DOHH2 (cell line): ENCODE data around the gene PDE7B.

Source experiments
- H3F3A ChIP-seq: fragments of 200-600 bp; sonication (generic), shearing (Covaris generic); 2 replicates; pipeline ENCODE4 v1.6.0; 2016; ENCODE audit warnings: antibody characterized with exemption, mild to moderate bottlenecking; ENCODE audit not compliant: control insufficient read depth, insufficient read depth
- H3K27ac ChIP-seq: fragments of 200-600 bp; sonication (generic); 2 replicates; pipeline ENCODE4 v1.5.1; 2014; ENCODE audit warnings: low read depth, mild to moderate bottlenecking, low read length, moderate library complexity
- H3K27me3 ChIP-seq: fragments of 200-600 bp; sonication (generic); 2 replicates; pipeline ENCODE4 v1.6.1; 2014; ENCODE audit warnings: mild to moderate bottlenecking, low read length, mixed read lengths; ENCODE audit not compliant: control insufficient read depth
- H3K36me3 ChIP-seq: fragments of 200-600 bp; sonication (generic); 2 replicates; pipeline ENCODE4 v1.6.1; 2014; ENCODE audit warnings: mild to moderate bottlenecking, low read length, moderate library complexity, mixed read lengths; ENCODE audit not compliant: control insufficient read depth
- H3K4me1 ChIP-seq: fragments of 200-600 bp; sonication (generic); 2 replicates; pipeline ENCODE4 v1.6.1; 2014; ENCODE audit warnings: mild to moderate bottlenecking, low read length, mixed read lengths; ENCODE audit not compliant: control insufficient read depth
- H3K4me2 ChIP-seq: fragments of 200-600 bp; sonication (generic); 2 replicates; pipeline ENCODE4 v1.6.0; 2014; ENCODE audit warnings: mild to moderate bottlenecking, low read length, moderate library complexity
- H3K4me3 ChIP-seq: fragments of 200-600 bp; sonication (generic); 2 replicates; pipeline ENCODE4 v1.5.1; 2014; ENCODE audit warnings: mild to moderate bottlenecking, low read length, mixed read lengths
- H3K79me2 ChIP-seq: fragments of 200-600 bp; sonication (generic); 2 replicates; pipeline ENCODE4 v1.6.1; 2014; ENCODE audit warnings: mild to moderate bottlenecking, low read length, mixed read lengths; ENCODE audit not compliant: control insufficient read depth
- H3K9me2 ChIP-seq: fragments of 200-600 bp; sonication (generic); replicated peaks from 2 replicates; pipeline ENCODE4 v1.6.1; 2014; ENCODE audit warnings: mild to moderate bottlenecking, low read length, mixed read lengths; ENCODE audit not compliant: control insufficient read depth
- H3K9me3 ChIP-seq: fragments of 200-600 bp; sonication (generic); 2 replicates; pipeline ENCODE4 v1.6.1; 2014; ENCODE audit warnings: antibody characterized with exemption, low read length, mixed read lengths; ENCODE audit not compliant: control insufficient read depth, insufficient read depth
- H4K20me1 ChIP-seq: fragments of 200-600 bp; sonication (generic); 2 replicates; pipeline ENCODE4 v1.6.0; 2014; ENCODE audit warnings: low read depth, mild to moderate bottlenecking, antibody characterized with exemption, low read length, moderate library complexity; ENCODE audit not compliant: control insufficient read depth, insufficient read depth
- EZH2phosphoT487 ChIP-seq: fragments of 200-600 bp; sonication (generic); IDR thresholded peaks from 2 replicates; pipeline ENCODE4 v1.6.1; 2017; ENCODE audit warnings: borderline replicate concordance, mild to moderate bottlenecking, antibody characterized with exemption, low read length, moderate library complexity, mixed read lengths
- TF ChIP-seq, protein P1 (sequence below): fragments of 200-600 bp; sonication (generic); IDR thresholded peaks from one replicate; pipeline ENCODE4 v1.5.1; 2014; ENCODE audit warnings: antibody characterized with exemption, mild to moderate bottlenecking, low read depth, low read length; ENCODE audit not compliant: poor library complexity, severe bottlenecking

PDE7B gene

DNA sequence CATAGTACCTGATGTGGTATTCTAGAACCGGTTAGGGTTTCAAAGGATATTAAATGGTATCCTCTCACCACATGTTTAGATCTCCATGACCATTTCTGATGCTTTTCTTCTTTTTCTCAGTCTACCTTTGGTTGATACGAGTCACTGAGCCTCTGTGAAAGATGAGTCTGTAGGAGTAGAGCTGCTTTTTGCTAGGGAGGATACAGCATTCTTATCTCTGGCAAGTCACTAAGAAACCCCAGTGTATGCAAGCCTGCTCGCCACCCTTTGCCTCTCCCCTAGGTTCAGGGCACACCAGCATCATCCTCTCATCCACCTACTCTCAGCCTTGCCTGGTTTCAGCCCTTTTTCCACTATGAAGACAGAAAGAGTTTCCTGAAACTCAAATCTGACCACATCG is 308.7 kb downstream of the PDE7B start:
- H3K4me3 ChIP-seq = no peak overlapping the region
- peaks cover 3% of the 10 kb centered on the region; the same call in 1 of the 2 replicates for H3K9me3 ChIP-seq
- no peaks in the 10 kb centered on the region for H3F3A ChIP-seq
- H3K27me3 ChIP-seq = no peaks in the 10 kb centered on the region
- no peaks in the 10 kb centered on the region for H3K9me2 ChIP-seq
- H3K79me2 ChIP-seq = no peaks in the 10 kb centered on the region
- no peaks in the 10 kb centered on the region for H3K36me3 ChIP-seq
- TF ChIP-seq EZH2phosphoT487 = no peak
- TF ChIP-seq, protein P1, sequence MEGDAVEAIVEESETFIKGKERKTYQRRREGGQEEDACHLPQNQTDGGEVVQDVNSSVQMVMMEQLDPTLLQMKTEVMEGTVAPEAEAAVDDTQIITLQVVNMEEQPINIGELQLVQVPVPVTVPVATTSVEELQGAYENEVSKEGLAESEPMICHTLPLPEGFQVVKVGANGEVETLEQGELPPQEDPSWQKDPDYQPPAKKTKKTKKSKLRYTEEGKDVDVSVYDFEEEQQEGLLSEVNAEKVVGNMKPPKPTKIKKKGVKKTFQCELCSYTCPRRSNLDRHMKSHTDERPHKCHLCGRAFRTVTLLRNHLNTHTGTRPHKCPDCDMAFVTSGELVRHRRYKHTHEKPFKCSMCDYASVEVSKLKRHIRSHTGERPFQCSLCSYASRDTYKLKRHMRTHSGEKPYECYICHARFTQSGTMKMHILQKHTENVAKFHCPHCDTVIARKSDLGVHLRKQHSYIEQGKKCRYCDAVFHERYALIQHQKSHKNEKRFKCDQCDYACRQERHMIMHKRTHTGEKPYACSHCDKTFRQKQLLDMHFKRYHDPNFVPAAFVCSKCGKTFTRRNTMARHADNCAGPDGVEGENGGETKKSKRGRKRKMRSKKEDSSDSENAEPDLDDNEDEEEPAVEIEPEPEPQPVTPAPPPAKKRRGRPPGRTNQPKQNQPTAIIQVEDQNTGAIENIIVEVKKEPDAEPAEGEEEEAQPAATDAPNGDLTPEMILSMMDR = no peak
- no peak overlapping the region for H3K4me2 ChIP-seq
- no peaks in the 10 kb centered on the region for H3K4me1 ChIP-seq
- no peaks in the 10 kb centered on the region for H4K20me1 ChIP-seq
- H3K27ac ChIP-seq = no peak overlapping the region

DNA sequence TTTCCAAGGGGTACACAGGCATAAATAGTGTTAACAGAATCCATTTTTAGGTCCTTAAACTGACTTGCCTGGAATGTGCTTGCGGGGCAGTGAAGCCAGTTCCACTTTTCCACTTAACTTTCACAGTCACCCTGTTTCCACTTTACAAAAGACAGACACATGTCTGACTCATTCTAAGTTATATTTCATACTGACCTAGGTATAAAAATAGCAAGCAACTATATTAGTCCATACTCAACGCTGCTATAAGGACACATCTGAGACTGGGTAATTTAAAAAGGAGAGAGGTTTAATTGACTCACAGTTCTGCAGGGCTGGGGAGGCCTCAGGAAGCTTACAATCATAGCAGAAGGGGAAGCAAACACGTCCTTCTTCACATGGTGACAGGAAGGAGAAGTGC is 310.4 kb downstream of the PDE7B start:
- no peak for TF ChIP-seq EZH2phosphoT487
- TF ChIP-seq, protein P1 = no peak
- Histone ChIP-seq H3K4me1 (no peaks in the 10 kb centered on the region), H3K27me3 (no peaks in the 10 kb centered on the region), H4K20me1 (no peaks in the 10 kb centered on the region), H3K9me2 (no peaks in the 10 kb centered on the region), H3K79me2 (no peaks in the 10 kb centered on the region), H3K4me3 (no peak overlapping the region), H3K36me3 (no peaks in the 10 kb centered on the region), H3K4me2 (no peak overlapping the region), H3F3A (no peaks in the 10 kb centered on the region), H3K9me3 (peaks cover 3% of the 10 kb centered on the region; the same call in 1 of the 2 replicates), H3K27ac (no peak overlapping the region)

DNA sequence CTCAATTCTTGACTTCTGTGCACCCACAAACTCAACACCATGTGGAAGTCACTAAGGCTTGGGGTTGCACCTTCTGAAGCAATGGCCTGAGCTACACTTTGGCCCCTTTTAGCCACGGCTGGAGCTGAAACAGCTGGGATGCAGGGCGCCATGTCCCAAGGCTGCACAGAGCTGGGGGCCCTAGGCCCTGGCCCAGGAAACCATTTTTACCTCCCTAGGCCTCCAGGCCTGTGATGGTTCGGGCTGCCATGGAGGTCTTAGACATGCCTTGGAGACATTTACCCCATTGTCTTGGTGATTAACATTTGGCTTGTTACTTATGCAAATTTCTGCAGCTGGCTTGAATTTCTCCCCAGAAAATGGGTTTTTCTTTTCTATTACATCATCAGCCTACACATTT is 311.8 kb downstream of the PDE7B start:
- Histone ChIP-seq H3K4me3 (no peak overlapping the region), H3K9me3 (peaks cover 3% of the 10 kb centered on the region; the same call in 1 of the 2 replicates), H3K4me1 (no peaks in the 10 kb centered on the region), H3K36me3 (no peaks in the 10 kb centered on the region), H3K27ac (no peak overlapping the region), H3K9me2 (no peaks in the 10 kb centered on the region), H3K27me3 (no peaks in the 10 kb centered on the region), H4K20me1 (no peaks in the 10 kb centered on the region), H3F3A (no peaks in the 10 kb centered on the region), H3K79me2 (no peaks in the 10 kb centered on the region), H3K4me2 (no peak overlapping the region)
- no peak for TF ChIP-seq EZH2phosphoT487
- TF ChIP-seq, protein P1 = no peak

DNA sequence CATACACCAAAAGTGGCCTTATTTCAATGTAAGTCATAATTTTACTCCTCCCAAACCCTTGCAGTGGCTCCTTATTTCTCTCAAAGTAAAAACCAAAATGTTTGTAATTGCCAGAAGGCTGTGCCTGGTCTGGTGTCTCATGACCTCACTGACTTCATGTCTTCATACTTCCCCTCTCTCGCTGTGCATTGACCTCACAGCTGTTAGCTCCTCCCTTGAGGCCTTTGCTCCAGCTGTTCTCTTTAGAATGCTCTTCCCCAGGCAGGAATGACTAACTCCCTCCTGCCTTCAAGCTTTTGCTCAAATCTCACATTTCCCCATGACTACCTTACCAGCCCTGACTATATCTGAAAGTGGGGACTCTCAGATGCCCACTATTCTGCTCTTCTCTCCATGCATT is 315.3 kb downstream of the PDE7B start:
- no peaks in the 10 kb centered on the region for H3F3A ChIP-seq
- H4K20me1 ChIP-seq = no peaks in the 10 kb centered on the region
- H3K4me3 ChIP-seq = no peak overlapping the region
- no peak overlapping the region for H3K4me2 ChIP-seq
- H3K4me1 ChIP-seq = no peaks in the 10 kb centered on the region
- H3K9me3 ChIP-seq = peaks cover 3% of the 10 kb centered on the region; the same call in 1 of the 2 replicates
- no peak overlapping the region for H3K27ac ChIP-seq
- TF ChIP-seq, protein P1 = no peak
- TF ChIP-seq EZH2phosphoT487 = no peak
- no peaks in the 10 kb centered on the region for H3K36me3 ChIP-seq
- no peaks in the 10 kb centered on the region for H3K27me3 ChIP-seq
- no peaks in the 10 kb centered on the region for H3K79me2 ChIP-seq
- no peaks in the 10 kb centered on the region for H3K9me2 ChIP-seq
